GM21723 (cell line): ENCODE data around the gene ZBTB44.
A peak's percentile ranks its signal among the peaks of the same experiment; 100 is the strongest.

Experiments used
- ATAC-seq: cut with Tn5 transposase; IDR thresholded peaks from one replicate; pipeline ENCODE4 v1.9.1; 2021; ENCODE audit warnings: mild to moderate bottlenecking, moderate library complexity; ENCODE audit not compliant: unreplicated experiment

The ZBTB44 gene

GRCh38 chr11:130216591-130217132, 98.1 kb downstream of the ZBTB44 start:
- no peak for ATAC-seq

GRCh38 chr11:130216221-130216550, 98.5 kb downstream of the ZBTB44 start:
- ATAC-seq: no peak

DNA sequence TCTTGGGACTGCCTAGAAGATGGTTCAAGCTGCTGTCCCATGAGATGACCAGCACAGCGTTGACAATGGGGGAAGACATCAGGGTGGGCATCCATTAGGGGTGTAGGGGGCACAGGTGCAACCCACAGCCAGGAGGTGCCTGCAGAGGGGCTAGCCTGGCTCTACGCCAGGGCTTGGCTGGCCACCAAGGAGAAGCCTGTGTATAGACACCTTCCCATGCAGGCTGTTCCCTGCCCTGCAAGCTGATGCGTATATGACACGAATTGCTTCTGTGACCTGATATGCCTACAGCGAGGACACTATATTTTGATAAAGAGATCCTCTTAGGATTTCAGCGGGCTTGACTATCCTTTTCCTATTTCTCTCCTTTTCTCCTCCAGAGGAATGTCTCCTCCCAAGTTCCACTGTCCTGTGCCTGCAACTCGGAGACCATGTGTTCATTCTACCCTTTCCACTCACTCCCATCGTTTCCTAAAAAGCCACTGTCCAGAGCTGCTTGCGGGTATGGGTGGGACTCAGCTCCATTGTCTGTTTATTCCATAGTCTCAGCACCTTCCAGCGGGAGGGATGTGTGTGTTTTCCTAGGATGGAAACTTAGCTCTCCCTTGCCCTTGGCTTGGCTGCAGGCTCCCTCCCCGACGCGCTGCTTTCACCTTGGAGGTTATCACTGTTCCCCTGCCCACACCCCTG, 99.0 kb downstream of the ZBTB44 start:
- ATAC-seq: no peak

- ATAC-seq: no peak
Measured at GRCh38 chr11:130214861-130215530, 99.7 kb downstream of the ZBTB44 start.

DNA sequence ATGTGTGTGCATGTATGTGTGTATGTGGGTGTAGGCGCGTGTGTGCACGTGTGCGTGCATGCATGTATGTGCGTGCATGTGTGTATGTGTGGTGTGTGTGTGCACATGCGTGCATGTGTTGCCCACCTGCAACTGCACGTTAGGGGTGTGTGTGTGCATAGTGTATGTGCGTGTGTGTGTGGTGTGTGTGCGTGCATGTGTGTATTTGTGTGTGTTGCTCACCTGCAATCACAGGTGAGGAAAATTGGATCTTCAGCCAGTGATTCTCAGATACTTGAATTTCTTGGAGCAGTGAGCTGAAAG, 100.8 kb downstream of the ZBTB44 start:
- no peak for ATAC-seq

DNA sequence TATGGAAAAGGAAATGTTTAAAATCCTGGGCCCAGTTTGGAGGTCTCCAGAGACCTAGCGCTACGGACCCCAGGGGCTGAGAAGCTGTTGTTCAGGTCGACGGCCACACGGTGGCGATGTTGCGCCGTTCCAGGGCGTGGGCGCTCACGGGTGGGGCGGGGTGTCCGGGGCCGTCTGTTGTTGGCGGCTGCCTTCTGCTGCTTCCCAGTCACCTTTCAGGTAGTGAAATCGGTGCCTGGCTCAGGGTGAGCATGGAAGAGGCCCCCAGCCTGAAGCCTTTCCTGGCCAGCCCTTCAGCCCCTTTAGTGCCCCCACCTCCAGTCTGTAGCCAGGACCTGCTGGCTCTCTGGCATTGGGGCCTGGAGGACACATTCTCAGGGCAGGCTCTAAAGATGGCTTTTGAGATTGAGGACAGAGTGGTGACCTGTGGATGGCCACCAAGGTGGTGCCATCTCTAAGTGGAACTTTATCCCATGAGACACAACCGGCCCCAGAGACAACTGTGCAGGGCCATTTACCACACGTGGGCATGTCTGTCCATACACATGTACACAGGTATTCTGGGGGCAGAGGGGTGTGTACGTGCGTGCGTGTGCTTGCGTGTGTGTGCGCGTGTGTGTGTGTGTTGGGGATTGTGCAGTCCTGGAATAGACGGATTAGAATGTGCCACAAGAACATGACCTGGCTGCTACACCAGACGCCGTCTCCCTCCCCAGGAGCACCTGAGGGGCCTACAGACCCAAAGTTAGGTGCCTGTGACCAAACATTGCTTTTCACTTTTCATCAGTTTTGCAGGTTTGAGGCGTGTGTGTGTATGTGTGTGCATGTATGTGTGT, 101.4 kb downstream of the ZBTB44 start:
- peak; percentile 84 for ATAC-seq

- ATAC-seq: peak; percentile 7
Measured at GRCh38 chr11:130212431-130212961, 102.2 kb downstream of the ZBTB44 start.

DNA sequence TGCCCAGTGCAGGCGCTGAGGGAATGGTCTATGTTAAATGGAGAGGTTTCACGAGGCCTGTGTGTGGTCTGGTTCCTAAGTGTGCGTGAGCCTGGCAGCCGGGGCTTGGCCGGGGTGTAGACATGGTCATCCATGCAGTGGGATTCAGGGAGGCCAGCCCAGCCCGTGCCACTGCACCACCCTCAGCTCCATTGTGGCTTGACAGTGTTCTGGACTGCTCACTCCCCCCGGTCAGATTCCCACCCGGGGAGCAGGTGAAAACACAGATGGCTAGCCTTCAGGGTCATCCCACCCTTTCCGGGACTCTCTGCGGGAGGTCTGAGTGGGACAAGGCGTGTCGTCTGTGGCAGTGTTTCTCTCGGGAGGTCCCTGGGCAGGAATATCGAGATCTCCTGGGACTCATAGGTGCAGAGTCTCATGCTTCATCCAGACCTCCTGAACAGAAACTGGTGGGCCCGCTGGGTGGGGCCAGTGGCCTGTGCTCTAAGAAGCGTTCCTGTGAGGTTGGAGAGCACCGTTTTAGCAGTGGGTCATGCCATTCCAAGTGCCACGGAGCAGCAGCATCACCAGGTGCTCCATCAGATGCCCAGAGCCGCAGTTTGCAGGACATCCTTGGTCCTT, 102.8 kb downstream of the ZBTB44 start:
- ATAC-seq: no peak

GRCh38 chr11:130211144-130211543, 103.6 kb downstream of the ZBTB44 start:
- no peak for ATAC-seq

DNA sequence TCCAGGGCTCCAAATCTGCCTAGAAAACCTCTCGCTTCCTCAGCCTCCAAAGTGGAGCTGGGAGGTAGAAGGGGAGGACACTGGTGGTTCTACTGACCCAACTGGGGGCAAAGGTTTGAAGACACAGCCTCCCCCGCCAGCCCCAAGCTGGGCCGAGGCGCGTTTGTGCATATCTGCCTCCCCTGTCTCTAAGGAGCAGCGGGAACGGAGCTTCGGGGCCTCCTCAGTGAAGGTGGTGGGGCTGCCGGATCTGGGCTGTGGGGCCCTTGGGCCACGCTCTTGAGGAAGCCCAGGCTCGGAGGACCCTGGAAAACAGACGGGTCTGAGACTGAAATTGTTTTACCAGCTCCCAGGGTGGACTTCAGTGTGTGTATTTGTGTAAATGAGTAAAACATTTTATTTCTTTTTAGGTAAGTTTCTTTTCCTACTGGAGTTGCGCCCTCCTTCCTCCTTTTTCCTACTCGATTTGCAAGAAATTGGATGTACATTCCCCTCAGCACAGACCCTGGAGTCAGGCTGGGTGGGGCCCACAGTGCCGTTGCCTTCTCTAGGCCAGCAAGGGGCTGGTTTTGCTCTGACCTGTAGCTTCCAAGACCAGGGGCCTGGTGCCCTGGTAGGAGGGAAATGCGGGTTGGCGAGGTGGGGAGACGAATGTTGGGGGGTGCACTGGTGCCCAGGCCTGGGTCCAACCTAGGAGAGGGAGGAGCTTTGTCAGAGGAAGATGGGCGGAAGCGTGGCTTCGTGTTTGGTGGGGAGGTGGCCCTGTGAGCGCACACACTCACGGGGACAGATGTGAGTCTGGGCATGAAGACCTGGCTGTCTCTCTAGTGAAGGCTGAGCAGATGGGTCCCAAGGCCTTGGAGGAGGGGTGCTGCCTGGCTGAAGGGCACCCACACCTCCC, 104.5 kb downstream of the ZBTB44 start:
- ATAC-seq: no peak

- no peak for ATAC-seq
Measured at GRCh38 chr11:130209128-130209932, 105.4 kb downstream of the ZBTB44 start.

DNA sequence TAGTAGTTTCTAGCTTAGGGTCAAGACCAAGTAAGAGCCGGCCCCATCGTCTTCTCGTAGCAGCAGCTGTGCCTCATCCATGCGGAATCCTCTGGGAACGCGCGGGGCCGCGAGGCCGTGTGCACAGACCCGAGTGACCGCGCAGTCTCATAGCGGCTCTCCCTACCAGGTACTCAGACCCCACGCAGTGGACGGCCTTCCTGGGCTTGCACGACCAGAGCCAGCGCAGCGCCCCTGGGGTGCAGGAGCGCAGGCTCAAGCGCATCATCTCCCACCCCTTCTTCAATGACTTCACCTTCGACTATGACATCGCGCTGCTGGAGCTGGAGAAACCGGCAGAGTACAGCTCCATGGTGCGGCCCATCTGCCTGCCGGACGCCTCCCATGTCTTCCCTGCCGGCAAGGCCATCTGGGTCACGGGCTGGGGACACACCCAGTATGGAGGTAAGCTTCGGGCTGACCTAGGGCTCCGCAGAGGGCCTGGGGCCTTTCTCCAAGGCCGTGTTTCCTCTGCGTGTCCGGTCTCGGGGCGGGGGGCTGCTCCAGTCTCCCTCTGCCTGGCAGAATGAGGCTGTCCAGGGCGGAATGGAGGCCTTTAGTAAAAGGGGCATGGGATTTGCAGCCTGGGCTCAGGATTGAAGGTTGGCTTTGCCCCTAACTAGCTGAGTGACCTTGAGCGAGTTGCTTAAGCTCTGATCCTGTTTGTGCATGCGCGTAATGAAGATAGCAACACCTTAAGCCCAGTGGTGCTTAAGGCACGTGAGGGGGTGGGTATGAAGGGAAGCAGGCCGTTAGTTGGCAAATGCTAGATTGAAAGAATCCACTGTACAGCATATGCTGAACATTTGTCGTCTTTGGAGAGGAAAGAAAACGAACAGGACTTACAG, 106.2 kb downstream of the ZBTB44 start:
- ATAC-seq: no peak

DNA sequence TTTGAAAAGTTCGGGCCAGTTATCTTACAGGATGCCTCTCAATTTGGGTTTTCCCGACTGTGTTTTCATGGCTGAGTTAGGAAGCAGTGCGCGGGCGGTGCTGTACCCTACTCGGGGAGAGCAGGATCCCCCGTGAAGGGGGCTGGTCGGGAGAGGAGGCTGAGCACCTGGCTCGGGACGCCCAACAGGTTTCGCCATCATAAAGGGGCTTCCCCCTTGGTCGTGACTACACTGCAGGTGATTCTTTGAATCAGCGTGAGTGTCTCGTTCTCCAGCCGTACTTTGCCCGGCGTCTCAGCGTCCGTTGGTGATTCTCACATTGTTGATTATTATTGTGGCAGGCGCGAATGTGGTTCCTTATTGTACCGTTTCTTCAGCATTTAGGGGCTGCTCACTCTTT, 108.6 kb downstream of the ZBTB44 start:
- no peak for ATAC-seq

- ATAC-seq: no peak
Measured at GRCh38 chr11:130204703-130205095, 110.0 kb downstream of the ZBTB44 start.

DNA sequence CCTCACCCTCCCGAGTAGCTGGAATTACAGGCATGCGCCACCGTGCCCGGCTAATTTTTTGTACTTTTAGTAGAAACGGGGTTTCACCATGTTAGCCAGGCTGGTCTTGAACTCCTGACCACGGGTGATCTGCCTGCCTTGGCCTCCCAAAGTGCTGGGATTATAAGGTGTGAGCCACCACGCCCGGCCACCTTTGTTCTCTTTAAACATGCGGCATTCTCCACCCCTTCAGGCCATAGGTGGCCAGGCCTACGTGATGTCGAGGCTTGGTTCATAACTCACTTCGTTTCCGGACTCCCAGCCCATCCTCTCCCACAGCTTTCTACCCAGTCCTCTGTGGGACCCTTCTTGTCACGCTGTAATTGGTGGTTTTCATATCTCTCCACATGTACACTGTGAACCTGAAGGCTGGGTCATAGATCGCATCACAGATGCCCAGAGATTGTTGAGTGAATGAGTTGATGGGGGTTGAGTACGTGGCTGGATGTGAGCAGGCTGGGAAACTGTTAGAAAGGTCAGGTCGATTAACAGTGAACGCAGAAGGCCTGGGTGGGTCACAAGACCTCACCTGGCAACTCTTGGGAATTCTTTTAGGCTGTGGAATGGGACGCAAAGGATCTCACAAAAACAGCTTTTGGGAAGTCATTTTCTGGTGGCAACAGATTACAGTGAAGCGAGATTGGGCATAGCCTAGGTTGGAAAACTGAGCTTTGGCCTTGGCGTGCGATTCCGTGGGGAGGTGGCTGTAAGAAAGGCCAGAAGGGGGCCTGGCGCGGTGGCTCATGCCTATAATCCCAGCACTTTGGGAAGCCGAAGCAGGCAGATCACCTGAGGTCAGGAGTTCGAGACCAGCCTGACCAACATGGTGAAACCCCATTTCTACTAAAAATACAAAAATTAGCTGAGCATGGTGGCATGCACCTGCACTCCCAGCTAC, 110.7 kb downstream of the ZBTB44 start:
- no peak for ATAC-seq

GRCh38 chr11:130202818-130203689, 111.7 kb downstream of the ZBTB44 start:
- ATAC-seq: no peak
